Stimulated activated CD4-positive, alpha-beta T cell treated with anti-CD3 and anti-CD28 coated beads, Interleukin-15, amount 100 ng/mL, for 24 hours (primary cell): Measurements from ENCODE around the gene NADK2.
"Not testable (repeated sequence)": the region's sequence is repeated elsewhere in the genome, so short reads cannot be mapped to it uniquely, and the experiment has no call there.

Experiments
- DNase-seq: peaks from one replicate; pipeline ENCODE4 v3.0.0-alpha.2; 2020

NADK2 gene, protein sequence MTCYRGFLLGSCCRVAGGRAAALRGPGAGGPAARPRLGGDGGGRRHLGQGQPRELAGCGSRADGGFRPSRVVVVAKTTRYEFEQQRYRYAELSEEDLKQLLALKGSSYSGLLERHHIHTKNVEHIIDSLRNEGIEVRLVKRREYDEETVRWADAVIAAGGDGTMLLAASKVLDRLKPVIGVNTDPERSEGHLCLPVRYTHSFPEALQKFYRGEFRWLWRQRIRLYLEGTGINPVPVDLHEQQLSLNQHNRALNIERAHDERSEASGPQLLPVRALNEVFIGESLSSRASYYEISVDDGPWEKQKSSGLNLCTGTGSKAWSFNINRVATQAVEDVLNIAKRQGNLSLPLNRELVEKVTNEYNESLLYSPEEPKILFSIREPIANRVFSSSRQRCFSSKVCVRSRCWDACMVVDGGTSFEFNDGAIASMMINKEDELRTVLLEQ

DNA sequence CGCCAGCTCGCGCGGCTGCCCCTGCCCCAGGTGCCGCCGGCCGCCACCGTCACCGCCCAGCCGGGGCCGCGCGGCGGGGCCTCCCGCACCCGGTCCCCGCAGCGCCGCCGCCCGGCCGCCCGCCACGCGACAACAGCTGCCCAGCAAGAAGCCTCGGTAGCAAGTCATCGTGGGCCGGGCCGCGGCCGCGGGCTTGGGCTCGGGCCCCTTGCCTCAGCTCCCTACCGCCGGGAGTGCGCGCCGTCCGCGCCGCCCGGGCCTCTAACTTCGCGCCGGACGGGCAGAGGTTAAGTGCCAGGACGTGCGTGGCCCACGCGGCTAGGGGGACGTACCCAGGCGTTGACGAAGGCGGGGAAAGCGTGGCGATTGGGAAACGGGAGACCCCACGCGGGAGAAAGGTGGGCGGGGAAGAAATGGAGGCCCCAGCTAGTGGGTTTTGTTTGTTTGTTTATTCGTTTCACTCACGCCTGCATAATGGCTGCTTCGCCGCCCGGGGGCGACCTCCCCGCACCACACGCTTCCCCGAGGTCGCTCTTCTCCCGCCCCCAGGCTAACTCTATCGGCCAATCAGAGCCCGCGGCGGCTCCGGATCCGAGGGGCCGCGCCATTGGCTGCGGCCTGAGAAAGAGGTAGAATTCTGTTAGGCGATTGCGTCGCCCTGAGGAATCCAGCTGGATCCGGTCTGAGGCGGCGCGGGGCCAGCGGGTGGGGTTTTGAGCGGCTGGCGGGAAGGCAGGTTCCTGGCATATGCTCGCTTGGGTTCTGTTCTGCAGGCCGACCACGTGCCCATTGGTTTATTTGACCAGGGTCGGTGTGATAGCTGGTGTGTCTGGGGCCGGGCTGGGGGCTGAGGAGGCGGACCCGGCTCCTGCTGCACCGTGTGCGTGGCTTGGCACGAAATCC lies at the start of gene NADK2:
TSS of gene NADK2 (minus strand) at position 295 of the 903 bp plus-strand sequence. CDS start at position 168, 127 bp downstream.
- DNase-seq, result peak; percentile 93

DNA sequence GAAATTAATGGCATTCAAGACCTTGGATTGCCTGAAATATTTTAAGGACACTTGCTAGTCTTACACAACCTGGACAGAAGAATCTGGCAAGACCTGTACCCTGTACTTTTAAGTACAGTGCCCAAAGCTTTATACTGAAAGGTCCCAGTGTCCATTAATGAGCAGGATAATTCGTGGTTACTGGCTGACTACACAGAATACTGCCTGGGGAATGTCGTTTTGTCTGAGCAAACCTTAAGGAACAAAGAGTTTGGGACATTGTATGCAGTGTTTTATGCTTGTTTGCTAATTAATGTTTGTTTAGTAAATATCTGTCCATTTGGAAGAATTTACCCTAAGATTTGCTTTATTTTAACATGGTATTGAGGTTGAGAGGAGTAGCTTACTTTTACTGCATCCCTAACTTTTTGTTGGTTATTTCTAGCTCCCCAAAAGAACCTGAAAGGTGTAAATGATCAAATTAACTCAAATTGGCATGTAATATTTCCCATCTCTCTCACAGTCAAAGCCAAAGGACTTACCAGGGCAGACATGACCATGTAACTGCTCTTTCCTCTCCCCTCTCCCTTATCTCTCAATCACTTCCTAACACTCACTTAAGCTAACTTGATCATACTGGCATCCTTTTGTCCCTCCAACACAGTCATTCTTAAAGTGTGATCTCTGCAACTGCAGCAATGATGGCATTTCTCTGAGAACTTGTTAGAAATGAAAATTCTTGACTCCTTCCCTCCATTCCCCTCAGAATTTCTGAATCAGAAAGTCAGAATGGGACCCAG lies 44.3 kb upstream of the NADK2 start:
- no peak for DNase-seq

DNA sequence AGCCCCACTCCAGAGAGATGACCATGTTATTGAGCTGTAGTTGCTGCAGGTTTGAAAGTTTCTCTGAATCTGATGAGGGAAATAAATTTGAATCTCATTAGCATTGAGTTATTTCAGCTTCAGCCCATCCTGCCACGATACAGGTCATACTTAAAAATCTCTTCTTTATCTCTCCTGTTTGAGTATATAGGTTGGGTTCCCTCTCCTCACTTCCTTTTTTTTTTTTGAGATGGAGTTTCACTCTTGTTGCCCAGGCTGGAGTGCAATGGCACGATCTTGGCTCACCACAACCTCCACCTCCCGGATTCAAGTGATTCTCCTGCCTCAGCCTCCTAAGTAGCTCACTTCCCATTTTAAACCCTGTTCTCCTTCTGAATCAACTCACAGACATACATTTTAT lies 42.0 kb upstream of the NADK2 start:
- DNase-seq, result not testable (repeated sequence)

DNA sequence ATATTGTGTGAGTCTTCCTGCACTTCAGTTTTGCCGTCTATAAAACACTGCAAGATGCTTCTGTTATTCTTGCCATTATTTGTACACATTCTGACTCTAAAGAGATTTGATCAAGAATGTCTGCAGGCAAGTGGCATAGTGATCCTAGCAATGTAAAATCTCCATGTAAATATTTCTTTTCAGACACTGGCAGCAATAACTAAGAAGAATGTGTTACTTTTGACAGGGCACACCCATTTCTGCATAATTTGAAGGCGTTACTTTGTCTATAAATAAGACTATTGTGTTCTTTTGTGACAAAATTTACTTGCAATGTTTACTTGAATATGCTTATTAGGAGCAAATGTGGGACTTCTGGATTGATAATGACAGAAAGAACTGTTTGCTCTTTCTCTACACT lies 39.9 kb upstream of the NADK2 start:
- no peak for DNase-seq

DNA sequence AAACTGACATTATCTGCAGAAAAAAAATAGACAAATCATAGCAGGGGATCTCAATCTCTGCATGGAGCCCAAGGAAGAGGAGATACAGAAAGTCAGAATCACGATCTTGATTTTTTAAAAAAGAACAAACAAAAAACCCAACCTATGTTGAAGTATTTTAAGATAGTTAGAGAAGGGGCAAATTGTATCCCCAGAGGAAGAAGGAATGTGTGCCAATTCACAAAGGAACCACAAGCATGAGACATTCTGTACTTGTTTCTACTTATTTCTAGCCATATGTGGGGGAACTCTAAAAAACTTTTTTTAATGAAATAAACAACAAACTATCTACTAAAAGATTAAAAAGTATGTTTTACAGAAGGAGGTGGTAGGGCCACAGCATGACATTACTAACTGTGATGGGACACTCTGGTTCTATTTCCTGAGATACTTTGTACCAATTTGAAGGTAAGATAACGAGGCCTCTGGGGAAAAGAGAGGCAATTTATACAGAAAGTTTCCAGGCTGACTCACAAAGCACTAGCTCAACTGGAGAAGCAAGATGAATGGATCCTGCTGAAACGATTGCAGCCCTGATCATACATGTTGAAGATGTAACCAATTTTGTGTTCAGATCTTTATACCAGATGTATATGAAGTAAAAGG lies 37.5 kb upstream of the NADK2 start:
- no peak for DNase-seq

DNA sequence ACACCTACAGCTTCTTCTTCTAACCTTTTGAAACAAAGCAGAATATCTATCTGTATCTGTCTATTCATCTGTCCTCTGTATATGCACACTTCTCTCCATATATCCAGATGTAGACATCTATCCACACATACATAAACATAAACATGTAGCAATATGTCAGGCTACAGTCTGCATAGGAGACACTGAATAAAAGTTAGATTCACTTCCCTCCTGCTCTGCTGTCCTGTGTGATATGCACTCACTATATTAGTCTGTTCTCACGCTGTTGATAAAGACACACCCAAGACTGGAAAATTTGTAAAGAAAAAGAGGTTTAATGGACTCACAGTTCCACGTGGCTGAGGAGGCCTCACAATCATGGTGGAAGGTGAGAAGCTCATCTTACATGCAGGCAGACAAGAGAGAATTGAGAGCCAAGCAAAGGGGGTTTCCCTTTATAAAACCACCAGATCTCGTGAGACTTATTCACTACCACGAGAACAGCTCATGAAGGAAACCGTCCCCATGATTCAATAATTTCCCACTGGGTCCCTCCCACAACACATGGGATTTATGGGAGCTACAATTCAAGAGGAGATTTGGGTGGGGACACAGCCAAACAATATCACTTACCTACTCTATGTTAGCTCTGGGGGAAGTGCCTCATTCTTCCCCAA lies 35.9 kb upstream of the NADK2 start:
- no peak for DNase-seq

DNA sequence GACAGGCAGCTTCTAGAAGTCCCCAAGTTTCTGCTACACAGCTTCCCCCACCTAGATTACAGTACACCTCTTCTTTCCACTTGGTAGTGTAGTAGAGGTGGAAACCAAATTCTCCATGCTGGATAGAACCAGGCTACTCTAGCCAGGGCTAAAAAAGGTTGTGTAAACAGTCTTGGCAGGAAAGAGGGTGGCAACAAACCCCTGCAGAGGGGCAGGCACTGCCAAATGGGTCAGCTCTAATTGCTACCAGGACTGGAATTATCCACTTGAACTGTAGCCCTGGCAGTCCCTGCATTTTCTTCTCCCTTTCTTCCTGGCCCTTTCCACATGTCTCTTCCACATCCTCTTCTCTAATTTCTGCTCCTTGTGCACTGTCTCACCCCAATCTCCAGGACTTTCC lies 35.1 kb upstream of the NADK2 start:
- DNase-seq, result no peak

DNA sequence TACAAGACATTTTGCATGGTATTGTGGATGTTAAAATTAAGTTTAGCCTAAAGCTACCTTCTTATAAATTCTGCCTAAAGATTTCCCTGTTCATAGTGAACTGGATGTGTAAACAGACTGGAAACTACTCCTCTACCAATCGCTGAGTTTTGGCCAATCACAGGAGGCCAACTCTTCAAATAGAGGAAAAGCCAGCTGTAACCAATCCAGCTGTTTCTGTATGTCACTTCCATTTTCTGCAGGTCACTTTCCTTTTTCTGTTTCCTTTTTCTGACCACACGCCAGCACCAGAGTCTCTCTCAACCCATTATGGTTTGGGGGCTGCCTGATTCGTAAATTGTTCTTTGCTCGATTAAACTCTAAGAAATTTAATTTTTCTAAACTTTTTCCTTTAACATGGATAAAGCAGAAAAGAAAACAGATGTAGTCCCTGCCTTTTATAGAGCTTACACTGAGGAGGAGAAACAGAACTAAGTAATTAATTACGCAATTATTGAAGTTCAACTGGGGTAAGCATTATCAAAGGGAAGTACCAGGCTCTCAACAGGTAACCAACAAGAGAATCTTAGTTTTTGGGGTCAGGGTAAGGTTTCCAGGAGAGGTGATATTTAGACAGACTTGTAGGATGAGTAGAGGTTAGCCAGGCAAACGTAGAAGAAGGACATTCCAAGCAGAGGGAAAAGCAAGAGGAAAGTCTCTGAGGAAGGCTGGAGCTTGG lies 32.2 kb upstream of the NADK2 start:
- no peak for DNase-seq

DNA sequence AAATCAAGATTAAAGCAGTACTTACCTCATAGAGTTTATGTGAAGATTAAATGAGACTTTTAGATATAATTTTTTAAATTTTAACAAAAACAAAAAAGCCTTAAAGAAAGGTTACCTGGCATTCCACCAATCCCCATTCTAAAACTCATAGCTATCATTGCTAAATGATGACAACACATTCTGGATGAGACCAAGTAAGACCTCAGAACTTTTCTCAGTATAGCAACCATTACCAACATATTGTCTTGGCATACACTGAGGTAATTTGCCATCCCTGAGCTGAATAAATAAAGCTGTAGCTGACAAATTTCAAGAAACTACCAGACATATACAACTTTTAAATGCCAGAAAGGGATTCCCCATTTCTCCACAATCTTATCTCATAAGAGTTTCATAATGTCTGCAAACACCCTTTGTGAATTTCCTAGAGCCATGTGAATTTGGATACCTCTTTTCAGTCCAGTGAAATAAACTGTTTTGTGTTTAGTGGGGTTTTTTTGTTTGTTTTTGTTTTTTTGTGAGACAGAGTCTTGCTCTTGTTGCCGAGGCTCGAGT lies 30.5 kb upstream of the NADK2 start:
- no peak for DNase-seq

DNA sequence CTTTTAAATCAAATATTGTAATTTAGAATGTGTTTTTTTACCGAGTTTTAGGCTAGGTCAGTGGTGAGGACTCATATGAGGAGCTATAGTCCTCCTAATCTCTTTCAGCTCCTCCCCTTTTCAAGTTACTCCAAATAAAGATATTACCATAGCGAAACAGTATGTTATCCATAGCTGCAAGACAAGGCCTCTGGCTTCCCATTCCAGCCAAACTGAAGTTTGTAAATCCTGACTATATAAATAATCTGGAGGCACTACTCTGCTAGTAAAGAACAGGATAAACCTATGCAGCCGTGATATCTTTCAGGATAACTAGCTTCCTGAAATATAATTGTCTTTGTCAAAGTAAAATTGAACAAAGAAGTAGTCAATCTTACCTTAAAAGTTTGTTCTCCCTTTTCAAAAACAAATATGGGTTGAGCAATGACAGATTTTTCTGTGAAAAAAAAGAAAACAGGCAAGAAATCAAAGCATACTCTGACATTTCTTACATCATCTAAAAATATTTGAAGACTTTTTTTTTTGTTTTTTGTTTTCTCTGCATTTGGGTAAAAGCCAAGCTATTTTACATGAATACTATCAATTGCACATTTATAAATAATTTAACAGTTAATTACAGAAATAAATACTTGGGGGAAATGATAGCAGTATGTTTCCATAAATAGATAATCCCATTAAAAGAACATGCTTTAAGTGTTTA lies 29.3 kb upstream of the NADK2 start:
- no peak for DNase-seq

DNA sequence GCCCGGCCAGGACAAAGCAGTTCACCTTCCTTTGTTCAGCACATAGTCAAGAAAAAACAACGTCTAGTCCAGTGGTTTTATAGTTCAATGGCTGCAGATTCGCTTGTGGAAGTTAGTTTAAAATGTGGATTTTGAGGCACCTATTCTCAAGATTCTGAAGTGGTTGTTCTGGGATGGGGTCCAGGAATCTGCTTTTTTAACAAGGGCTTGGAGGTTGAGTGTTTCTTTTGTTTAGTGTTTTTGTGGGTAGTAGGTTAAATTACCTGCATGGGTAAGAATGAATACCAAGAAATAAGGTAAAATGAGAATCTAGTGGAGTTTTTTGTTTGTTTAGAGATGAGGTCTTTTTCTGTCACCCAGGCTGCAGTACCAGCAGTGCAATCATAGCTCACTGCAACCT lies 28.4 kb upstream of the NADK2 start:
- DNase-seq, result no peak

DNA sequence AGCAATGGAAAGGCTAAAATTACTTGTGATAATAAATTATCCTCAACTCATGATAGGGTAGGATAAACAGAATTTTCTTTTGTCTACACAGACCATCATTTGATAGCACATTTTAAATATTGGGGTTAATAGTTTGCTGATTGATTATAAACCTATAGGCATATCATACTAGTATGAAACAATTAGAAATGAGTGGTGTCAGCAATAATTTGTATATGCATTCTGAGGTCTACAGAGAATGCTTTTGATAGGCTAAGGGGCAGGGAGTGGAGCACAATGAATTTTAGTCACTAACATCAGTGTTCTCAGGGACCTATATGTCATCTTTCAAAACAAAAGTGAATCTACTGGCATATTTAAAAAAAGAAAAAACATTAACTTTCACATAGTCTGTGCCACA lies 27.8 kb upstream of the NADK2 start:
- DNase-seq, result no peak

DNA sequence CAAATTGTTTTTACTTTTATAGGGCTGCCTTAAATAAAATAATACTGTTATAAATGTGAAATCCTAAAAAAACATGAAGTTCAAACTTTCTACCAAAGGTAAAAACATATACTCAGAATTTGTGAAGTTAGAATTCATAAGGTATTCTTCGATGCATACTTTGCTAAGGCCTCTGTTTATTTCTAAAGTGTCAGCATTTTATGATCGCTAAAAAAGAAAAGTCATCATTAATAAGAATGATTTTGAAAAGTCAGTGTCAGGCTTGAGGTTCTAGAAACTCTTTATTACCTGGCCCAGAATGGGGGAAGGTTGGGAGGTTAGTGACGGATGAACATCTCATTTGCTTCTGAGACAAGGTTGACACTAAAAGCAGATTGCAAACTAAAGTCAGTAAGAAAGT lies 26.2 kb upstream of the NADK2 start:
- DNase-seq, result no peak

DNA sequence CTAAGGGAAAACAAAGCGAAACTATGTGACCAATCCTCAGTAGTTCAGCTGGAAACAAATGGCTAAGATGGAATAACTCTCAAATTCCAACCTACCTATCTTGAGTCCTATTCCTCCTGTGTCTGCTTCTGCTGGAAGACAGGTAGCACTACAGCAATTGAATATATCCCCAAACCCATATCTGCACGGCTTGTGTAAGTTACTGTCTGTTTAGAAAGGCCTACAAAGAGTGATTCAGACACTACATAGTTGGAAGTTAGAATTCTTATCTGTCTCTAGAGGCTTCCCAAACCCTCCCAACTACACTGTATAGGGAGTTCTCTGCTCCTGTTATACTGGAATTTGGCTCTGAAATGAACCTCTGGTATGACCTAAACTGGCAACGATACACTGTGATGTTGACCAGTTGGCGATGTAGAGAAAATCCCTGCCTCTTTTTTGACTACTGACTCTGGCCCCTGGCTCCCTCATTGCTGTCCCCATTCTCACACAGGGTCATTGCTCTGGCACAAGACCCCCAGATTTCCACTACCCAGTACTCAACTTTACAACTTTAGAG lies 22.6 kb upstream of the NADK2 start:
- DNase-seq, result no peak

DNA sequence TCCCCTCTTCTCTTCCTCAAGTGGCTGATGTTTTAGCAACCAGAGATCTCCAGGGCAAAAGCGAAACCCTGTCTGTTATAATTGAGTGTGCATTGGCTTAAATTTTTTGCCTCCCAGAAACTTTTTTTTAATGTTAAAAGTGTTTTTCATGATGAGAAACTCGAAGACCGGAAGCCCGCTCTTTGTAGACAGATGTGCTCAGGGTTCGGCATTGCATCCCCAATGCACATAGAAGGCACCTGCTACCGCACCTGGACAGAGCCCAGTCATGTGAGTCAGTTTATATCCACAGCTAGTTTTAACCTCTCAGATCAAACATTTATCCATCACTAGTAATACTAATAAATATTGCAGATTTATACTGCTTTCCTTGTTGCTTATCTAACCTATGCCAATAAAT lies 19.5 kb upstream of the NADK2 start:
- no peak for DNase-seq

DNA sequence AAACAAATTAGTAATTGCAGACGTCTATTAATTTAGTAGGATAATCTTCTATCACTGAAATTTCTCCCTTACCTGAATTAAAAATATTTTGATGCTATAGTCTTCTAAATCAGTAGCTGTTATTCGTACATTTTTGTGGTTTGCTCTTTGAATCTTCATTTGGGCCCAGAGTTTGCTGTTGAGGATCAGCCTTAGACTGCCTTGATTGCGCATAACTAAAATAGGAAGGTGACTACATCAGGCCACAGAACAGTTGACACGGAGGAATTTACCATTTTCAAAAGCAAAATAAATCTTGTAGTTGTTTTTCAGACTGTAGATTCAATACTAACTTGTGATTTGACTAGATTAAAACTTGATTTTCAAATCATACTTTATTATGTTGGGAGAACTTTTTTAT lies 11.8 kb upstream of the NADK2 start:
- DNase-seq, result no peak

DNA sequence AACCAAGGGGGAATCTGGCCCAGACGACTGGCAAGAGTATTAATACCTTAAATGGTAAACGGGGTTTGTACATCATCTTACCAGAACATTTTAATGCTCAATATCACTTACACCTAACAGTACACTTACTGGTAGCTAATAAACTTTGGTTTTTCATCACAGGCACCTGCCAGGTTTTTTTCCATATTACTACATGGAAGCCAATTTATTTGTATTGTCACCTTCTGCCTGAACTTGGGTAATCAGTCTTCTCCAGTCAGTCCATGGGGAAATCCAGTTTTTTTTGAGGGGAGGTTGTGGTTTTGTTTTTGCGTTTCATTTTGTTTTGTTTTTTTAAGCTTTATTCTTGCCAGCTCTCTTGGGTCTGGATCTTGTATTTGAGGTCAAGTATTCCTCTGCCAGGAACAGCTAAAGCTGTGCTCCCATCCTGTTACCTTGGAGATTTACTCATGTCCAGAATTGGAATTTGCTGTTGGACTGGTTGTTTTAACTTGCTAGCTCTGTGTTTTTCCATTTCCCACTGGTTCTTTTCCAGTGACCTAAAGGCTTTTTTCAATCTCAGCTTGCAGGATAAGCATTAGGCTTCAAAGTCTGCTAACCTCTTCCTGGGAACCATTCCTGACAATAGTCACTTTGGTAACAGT lies 11.1 kb upstream of the NADK2 start:
- DNase-seq, result no peak

DNA sequence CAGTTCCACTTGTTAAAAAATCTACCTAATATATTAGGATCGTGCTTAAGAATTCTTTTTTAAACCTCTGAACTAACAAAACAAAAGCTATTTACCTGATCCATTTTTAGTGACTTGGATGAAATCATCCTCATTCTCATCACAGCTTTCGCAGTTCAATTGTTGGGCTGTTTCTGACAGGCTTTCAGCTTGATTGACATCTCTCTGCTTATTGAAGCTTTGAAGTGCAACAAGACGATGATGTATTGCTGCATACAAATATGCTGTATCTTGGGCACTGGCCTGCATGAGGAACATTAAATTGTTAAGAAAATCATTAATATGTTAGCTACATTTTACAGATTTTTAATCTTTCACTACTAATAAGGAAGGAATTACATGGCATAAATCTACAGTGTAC lies 9.5 kb upstream of the NADK2 start:
- DNase-seq, result no peak

DNA sequence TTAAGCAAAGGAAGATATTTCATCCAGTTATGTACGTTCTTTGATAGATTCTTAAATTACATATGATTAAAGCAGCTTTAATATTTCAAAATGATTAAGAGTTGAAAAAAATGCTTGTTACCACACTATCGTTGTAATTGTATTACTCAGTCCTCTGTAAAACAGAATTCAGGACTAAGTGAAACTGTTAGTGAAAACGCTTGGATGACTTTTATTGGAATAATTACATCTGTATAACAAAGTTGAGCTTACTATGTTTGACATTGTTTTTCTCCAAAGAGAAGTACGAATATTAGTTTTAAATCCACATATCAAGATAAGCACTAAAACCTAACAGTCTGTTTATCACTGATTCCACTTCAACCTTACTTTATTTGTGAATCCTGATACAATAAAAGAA lies 8.7 kb upstream of the NADK2 start:
- no peak for DNase-seq
